ENCODE measurements around the gene LYPD1.

LYPD1 gene

DNA sequence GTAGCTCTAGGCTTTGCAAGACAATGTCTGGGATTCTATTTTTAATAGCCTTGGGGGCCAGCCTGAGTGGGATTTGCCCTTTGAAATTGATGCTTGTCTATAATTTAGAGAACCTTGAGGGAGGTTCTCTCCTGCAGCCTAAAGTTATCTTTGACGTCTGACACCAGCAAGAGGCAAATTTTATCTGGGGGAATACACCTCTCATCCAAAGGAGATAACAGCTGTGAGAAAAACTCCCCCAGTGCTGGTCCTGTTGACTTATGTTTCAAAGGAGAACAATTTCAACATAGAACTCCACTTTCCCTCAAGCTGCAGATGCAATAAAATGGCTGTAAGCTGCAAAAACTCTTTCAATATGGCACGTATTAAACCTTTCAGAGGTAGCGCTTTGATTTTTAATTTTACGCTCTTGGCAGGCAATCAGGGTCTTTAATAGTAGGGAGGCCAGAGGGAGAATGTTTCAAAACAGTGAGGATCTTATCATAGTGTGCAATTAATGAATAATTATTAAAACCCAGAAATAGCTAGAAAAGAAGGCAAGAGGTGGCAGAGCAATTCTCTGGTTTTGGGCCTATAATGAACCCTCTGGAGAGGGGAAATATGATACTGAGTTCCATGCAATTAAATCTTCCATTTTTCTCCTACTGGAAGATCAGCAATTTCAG is 62.4 kb downstream of the LYPD1 start:
- H3K27me3 ChIP-seq (ENCODE audit: control insufficient read depth, insufficient read depth, low read length), result no peaks in the 10 kb centered on the region

DNA sequence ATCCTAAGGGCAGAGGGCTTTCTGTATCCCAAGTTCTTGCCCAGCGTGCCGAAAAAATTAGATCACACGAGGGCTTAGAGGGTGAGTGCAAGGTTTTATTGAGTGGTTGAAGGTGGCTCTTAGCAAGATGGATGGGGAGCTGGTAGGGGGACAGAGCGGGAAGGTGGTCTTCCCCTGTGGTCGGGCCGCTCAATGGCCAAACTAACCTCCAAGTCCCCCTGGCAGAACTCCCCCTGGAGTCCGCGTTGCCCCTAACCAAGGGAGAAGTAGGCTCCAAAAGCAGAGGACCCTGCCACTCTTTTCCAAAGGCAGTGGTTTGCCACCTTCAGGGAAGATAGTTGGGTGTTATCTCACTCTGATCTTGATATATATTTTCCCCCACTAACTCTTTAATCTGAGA is 63.4 kb downstream of the LYPD1 start:
- Histone ChIP-seq H3K9me3 (ENCODE audit: control insufficient read depth, insufficient read depth, low read length) (no peaks in the 10 kb centered on the region), H3K4me1 (ENCODE audit: control insufficient read depth, insufficient read depth, low read length) (peaks cover 11% of the 10 kb centered on the region), H3K27me3 (ENCODE audit: control insufficient read depth, insufficient read depth, low read length) (no peaks in the 10 kb centered on the region), H3K4me3 (ENCODE audit: low read depth, low read length) (no peak overlapping the region), H3K36me3 (ENCODE audit: control insufficient read depth, insufficient read depth, low read length) (no peaks in the 10 kb centered on the region), H3K27ac (ENCODE audit: low read depth, low read length) (no peak overlapping the region), H3K9ac (ENCODE audit: low read depth, low read length) (no peak overlapping the region)

More for the DNA sequence above, 62.4 kb downstream of the LYPD1 start:
- H3K27ac ChIP-seq (ENCODE audit: low read depth, low read length), result no peak overlapping the region
- no peaks in the 10 kb centered on the region for H3K36me3 ChIP-seq (ENCODE audit: control insufficient read depth, insufficient read depth, low read length)
- H3K4me1 ChIP-seq (ENCODE audit: control insufficient read depth, insufficient read depth, low read length), result peaks cover 11% of the 10 kb centered on the region
- H3K4me3 ChIP-seq (ENCODE audit: low read depth, low read length), result no peak overlapping the region
- H3K9me3 ChIP-seq (ENCODE audit: control insufficient read depth, insufficient read depth, low read length), result no peaks in the 10 kb centered on the region
- H3K9ac ChIP-seq (ENCODE audit: low read depth, low read length), result no peak overlapping the region

DNA sequence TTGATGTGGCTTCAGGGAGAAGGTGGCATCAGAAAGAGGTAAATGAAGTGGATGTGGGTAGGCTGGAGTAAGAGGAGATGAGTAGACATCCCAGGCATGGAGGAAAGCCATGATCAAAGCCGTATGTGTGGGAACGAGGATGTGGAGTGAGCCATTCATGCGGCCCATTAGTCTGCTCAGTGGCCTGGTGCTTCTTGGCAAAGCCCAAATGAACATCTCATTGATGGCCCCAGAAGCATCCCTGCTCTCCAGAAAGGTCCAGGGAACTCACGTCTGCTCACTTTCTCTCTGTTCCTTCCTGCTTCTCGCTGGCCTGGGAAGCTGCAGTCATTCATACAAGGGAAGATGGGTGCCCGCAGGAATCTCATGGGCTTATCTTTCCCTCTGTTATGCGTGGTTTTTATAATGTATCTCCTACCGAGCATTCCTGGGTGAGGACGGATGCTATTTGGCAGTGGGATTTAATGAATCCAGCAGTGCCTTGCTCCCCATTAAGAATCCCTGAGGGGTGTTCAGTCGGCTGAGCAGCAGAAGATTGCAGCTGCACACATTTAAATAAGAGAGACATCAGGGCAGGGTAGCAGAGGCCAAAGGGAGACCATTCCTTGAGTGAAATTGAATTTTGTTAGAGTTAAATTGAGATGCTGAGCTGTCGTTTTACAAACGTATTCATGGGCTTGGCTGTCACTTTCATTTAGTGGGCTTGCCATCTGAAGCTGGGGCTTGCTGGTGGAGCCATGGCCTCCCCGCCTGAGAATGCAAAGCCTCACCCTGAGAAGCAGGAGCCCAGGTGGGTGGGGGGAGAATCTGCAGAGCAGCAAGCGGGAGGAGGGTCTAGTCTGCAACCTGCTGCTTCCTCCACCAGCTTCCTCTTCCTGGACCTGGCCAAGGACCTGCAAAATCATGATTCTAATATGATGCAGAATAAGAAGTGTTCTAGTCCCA is 64.5 kb downstream of the LYPD1 start:
- H3K9ac ChIP-seq (ENCODE audit: low read depth, low read length), result no peak overlapping the region
- no peak overlapping the region for H3K4me3 ChIP-seq (ENCODE audit: low read depth, low read length)

DNA sequence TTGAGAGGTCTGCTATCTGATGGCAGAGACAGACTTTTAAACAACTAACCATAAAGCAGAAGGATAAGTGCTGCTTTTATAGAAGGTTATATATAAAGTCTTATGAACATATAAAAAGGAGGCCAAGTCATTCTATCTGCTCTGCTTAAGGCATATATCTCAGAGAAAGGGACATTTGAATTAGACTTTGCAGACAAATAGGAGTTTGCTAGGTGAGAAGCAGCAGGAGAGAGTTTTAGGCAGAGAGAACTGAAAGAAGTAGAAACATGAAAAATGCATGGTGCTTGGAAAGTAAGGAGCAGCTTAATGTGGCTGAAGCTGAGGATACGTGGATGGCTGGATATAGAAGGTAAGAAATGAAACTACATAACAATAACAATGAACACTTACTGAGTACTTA is 65.4 kb downstream of the LYPD1 start:
- Histone ChIP-seq H3K9ac (ENCODE audit: low read depth, low read length) (no peak overlapping the region), H3K27ac (ENCODE audit: low read depth, low read length) (no peak overlapping the region), H3K9me3 (ENCODE audit: control insufficient read depth, insufficient read depth, low read length) (no peaks in the 10 kb centered on the region), H3K27me3 (ENCODE audit: control insufficient read depth, insufficient read depth, low read length) (no peaks in the 10 kb centered on the region), H3K4me3 (ENCODE audit: low read depth, low read length) (no peak overlapping the region), H3K4me1 (ENCODE audit: control insufficient read depth, insufficient read depth, low read length) (peaks cover 11% of the 10 kb centered on the region), H3K36me3 (ENCODE audit: control insufficient read depth, insufficient read depth, low read length) (no peaks in the 10 kb centered on the region)

More for the DNA sequence above, 64.5 kb downstream of the LYPD1 start:
- Histone ChIP-seq H3K36me3 (ENCODE audit: control insufficient read depth, insufficient read depth, low read length) (no peaks in the 10 kb centered on the region), H3K9me3 (ENCODE audit: control insufficient read depth, insufficient read depth, low read length) (no peaks in the 10 kb centered on the region), H3K27me3 (ENCODE audit: control insufficient read depth, insufficient read depth, low read length) (no peaks in the 10 kb centered on the region), H3K4me1 (ENCODE audit: control insufficient read depth, insufficient read depth, low read length) (peaks cover 11% of the 10 kb centered on the region), H3K27ac (ENCODE audit: low read depth, low read length) (peak overlapping the region; percentile 18)

GRCh38 chr2:132599556-132599955 is 70.4 kb downstream of the LYPD1 start:
- no peak overlapping the region for H3K4me3 ChIP-seq (ENCODE audit: low read depth, low read length)
- no peaks in the 10 kb centered on the region for H3K36me3 ChIP-seq (ENCODE audit: control insufficient read depth, insufficient read depth, low read length)
- H3K27ac ChIP-seq (ENCODE audit: low read depth, low read length), result no peak overlapping the region
- H3K4me1 ChIP-seq (ENCODE audit: control insufficient read depth, insufficient read depth, low read length), result no peaks in the 10 kb centered on the region
- no peak overlapping the region for H3K9ac ChIP-seq (ENCODE audit: low read depth, low read length)
- no peaks in the 10 kb centered on the region for H3K9me3 ChIP-seq (ENCODE audit: control insufficient read depth, insufficient read depth, low read length)
- no peaks in the 10 kb centered on the region for H3K27me3 ChIP-seq (ENCODE audit: control insufficient read depth, insufficient read depth, low read length)

DNA sequence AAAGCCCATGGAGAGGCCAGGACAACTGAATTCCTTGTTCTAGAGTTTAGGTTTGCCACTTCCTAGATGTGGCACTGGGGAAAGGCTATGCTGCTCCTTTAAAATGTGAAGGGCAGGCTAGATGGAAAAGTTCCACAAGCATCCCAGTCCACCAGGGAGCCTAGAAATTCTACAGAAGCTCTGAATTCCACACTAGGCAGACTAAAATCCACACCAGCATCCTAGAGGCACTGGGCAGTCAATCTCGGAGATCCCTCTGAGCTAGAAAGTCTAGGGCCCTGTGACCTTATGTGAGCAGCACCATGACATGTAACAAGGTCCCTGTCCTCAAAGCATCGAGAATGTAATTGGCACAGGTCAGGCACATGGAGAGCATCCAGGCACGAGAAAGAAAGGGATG is 71.5 kb downstream of the LYPD1 start:
- no peaks in the 10 kb centered on the region for H3K27me3 ChIP-seq (ENCODE audit: control insufficient read depth, insufficient read depth, low read length)
- no peaks in the 10 kb centered on the region for H3K4me1 ChIP-seq (ENCODE audit: control insufficient read depth, insufficient read depth, low read length)
- H3K9me3 ChIP-seq (ENCODE audit: control insufficient read depth, insufficient read depth, low read length), result no peaks in the 10 kb centered on the region
- no peak overlapping the region for H3K9ac ChIP-seq (ENCODE audit: low read depth, low read length)
- H3K36me3 ChIP-seq (ENCODE audit: control insufficient read depth, insufficient read depth, low read length), result no peaks in the 10 kb centered on the region
- no peak overlapping the region for H3K27ac ChIP-seq (ENCODE audit: low read depth, low read length)
- H3K4me3 ChIP-seq (ENCODE audit: low read depth, low read length), result no peak overlapping the region

DNA sequence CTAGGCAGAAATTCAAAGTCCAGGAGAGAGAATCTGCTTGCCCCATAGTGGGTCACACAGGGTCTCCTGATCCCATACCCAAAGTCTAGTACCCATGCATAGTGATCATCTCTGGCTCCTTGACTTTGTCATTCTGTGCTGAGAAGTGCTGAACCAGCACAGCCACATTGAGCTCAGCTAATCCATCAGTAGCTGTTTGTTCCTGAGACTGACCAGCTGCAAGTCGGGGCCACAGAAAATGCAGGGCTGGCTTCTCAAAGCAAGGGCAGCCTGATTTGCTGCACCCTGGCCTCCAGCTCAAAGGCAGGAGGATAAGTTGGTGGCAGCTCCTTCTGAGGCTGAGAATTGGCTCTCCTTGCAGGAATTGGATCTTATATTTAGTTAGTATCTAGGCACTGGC is 72.2 kb downstream of the LYPD1 start:
- H3K4me1 ChIP-seq (ENCODE audit: control insufficient read depth, insufficient read depth, low read length), result no peaks in the 10 kb centered on the region
- no peaks in the 10 kb centered on the region for H3K9me3 ChIP-seq (ENCODE audit: control insufficient read depth, insufficient read depth, low read length)
- no peak overlapping the region for H3K4me3 ChIP-seq (ENCODE audit: low read depth, low read length)
- H3K27me3 ChIP-seq (ENCODE audit: control insufficient read depth, insufficient read depth, low read length), result no peaks in the 10 kb centered on the region
- no peak overlapping the region for H3K9ac ChIP-seq (ENCODE audit: low read depth, low read length)
- no peaks in the 10 kb centered on the region for H3K36me3 ChIP-seq (ENCODE audit: control insufficient read depth, insufficient read depth, low read length)
- no peak overlapping the region for H3K27ac ChIP-seq (ENCODE audit: low read depth, low read length)

DNA sequence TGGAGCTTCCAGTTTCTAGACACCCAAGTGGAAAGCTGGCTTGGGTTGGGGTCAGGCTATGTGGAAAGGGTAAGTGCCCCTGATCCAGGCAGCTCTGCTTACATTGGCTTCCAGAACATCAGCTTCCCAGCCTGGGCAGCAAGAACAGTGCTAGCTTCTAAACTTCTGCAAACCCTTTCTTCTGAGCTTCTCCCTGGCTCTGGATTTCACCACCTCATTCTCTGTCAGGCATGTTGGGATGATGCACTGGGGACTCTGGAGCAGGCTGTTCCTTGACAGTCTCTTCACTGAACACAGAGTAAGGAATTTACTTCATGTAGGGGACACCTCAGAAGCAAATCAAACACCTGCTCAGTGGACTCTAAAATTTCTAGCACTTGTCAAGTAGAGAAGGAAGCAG is 72.8 kb downstream of the LYPD1 start:
- H3K4me3 ChIP-seq (ENCODE audit: low read depth, low read length), result no peak overlapping the region
- no peak overlapping the region for H3K27ac ChIP-seq (ENCODE audit: low read depth, low read length)
- H3K9me3 ChIP-seq (ENCODE audit: control insufficient read depth, insufficient read depth, low read length), result no peaks in the 10 kb centered on the region
- H3K36me3 ChIP-seq (ENCODE audit: control insufficient read depth, insufficient read depth, low read length), result no peaks in the 10 kb centered on the region
- no peaks in the 10 kb centered on the region for H3K4me1 ChIP-seq (ENCODE audit: control insufficient read depth, insufficient read depth, low read length)
- H3K27me3 ChIP-seq (ENCODE audit: control insufficient read depth, insufficient read depth, low read length), result no peaks in the 10 kb centered on the region
- no peak overlapping the region for H3K9ac ChIP-seq (ENCODE audit: low read depth, low read length)

- H3K4me1 ChIP-seq (ENCODE audit: control insufficient read depth, insufficient read depth, low read length), result no peaks in the 10 kb centered on the region
- no peaks in the 10 kb centered on the region for H3K27me3 ChIP-seq (ENCODE audit: control insufficient read depth, insufficient read depth, low read length)
- no peaks in the 10 kb centered on the region for H3K36me3 ChIP-seq (ENCODE audit: control insufficient read depth, insufficient read depth, low read length)
- no peak overlapping the region for H3K9ac ChIP-seq (ENCODE audit: low read depth, low read length)
- H3K4me3 ChIP-seq (ENCODE audit: low read depth, low read length), result no peak overlapping the region
- H3K27ac ChIP-seq (ENCODE audit: low read depth, low read length), result no peak overlapping the region
- H3K9me3 ChIP-seq (ENCODE audit: control insufficient read depth, insufficient read depth, low read length), result no peaks in the 10 kb centered on the region
Measured at GRCh38 chr2:132595693-132596092, 74.3 kb downstream of the LYPD1 start.

- Histone ChIP-seq H3K36me3 (ENCODE audit: control insufficient read depth, insufficient read depth, low read length) (no peaks in the 10 kb centered on the region), H3K4me1 (ENCODE audit: control insufficient read depth, insufficient read depth, low read length) (no peaks in the 10 kb centered on the region), H3K27ac (ENCODE audit: low read depth, low read length) (no peak overlapping the region), H3K9ac (ENCODE audit: low read depth, low read length) (no peak overlapping the region), H3K4me3 (ENCODE audit: low read depth, low read length) (no peak overlapping the region), H3K9me3 (ENCODE audit: control insufficient read depth, insufficient read depth, low read length) (no peaks in the 10 kb centered on the region), H3K27me3 (ENCODE audit: control insufficient read depth, insufficient read depth, low read length) (no peaks in the 10 kb centered on the region)
Measured at GRCh38 chr2:132595186-132595585, 74.8 kb downstream of the LYPD1 start.

All from HUES48 (cell line).